HG02763 (cell line): ENCODE measurements around the gene ZBTB8OS.
"Not testable (repeated sequence)": the region's sequence is repeated elsewhere in the genome, so short reads cannot be mapped to it uniquely, and the experiment has no call there.

Source experiments
- ATAC-seq: cut with Tn5 transposase; IDR thresholded peaks from one replicate; pipeline ENCODE4 v1.9.1; 2021; ENCODE audit warnings: mild to moderate bottlenecking, moderate library complexity; ENCODE audit not compliant: unreplicated experiment

The ZBTB8OS gene

GRCh38 chr1:32650248-32650751 lies at the start of gene ZBTB8OS:
Gene ZBTB8OS, minus strand, starts transcription at chr1:32650550. Its CDS starts 21 bp downstream, at chr1:32650529.
- ATAC-seq: peak; percentile 63

GRCh38 chr1:32696996-32697395 lies 46.6 kb upstream of the ZBTB8OS start:
- ATAC-seq: not testable (repeated sequence)

GRCh38 chr1:32696041-32696440 lies 45.7 kb upstream of the ZBTB8OS start:
- no peak for ATAC-seq

- no peak for ATAC-seq
Measured at GRCh38 chr1:32695098-32695904, 45.0 kb upstream of the ZBTB8OS start.

- ATAC-seq: no peak
Measured at GRCh38 chr1:32693455-32694174, 43.3 kb upstream of the ZBTB8OS start.

GRCh38 chr1:32686387-32686786 lies 36.0 kb upstream of the ZBTB8OS start:
- ATAC-seq: no peak

GRCh38 chr1:32685498-32685897 lies 35.1 kb upstream of the ZBTB8OS start:
- ATAC-seq: no peak

GRCh38 chr1:32684167-32684811 lies 33.9 kb upstream of the ZBTB8OS start:
- ATAC-seq: no peak

GRCh38 chr1:32683397-32683796 lies 33.0 kb upstream of the ZBTB8OS start:
- no peak for ATAC-seq

- ATAC-seq: no peak
Measured at GRCh38 chr1:32681999-32682398, 31.6 kb upstream of the ZBTB8OS start.

- ATAC-seq: no peak
Measured at GRCh38 chr1:32681509-32681908, 31.2 kb upstream of the ZBTB8OS start.

- ATAC-seq: no peak
Measured at GRCh38 chr1:32680642-32681041, 30.3 kb upstream of the ZBTB8OS start.

- ATAC-seq: not testable (repeated sequence)
Measured at GRCh38 chr1:32679993-32680392, 29.6 kb upstream of the ZBTB8OS start.

GRCh38 chr1:32676945-32677344 lies 26.6 kb upstream of the ZBTB8OS start:
- ATAC-seq: no peak

- ATAC-seq: not testable (repeated sequence)
Measured at GRCh38 chr1:32668716-32669115, 18.4 kb upstream of the ZBTB8OS start.

- no peak for ATAC-seq
Measured at GRCh38 chr1:32666901-32667566, 16.7 kb upstream of the ZBTB8OS start.

- ATAC-seq: no peak
Measured at GRCh38 chr1:32665915-32666314, 15.6 kb upstream of the ZBTB8OS start.

- no peak for ATAC-seq
Measured at GRCh38 chr1:32659581-32659980, 9.2 kb upstream of the ZBTB8OS start.

GRCh38 chr1:32652244-32652962 lies 2.1 kb upstream of the ZBTB8OS start:
- ATAC-seq: no peak

GRCh38 chr1:32651461-32652073 lies 1.2 kb upstream of the ZBTB8OS start:
- ATAC-seq: no peak
